ENCODE data around the gene ZBTB8OS.

DNA sequence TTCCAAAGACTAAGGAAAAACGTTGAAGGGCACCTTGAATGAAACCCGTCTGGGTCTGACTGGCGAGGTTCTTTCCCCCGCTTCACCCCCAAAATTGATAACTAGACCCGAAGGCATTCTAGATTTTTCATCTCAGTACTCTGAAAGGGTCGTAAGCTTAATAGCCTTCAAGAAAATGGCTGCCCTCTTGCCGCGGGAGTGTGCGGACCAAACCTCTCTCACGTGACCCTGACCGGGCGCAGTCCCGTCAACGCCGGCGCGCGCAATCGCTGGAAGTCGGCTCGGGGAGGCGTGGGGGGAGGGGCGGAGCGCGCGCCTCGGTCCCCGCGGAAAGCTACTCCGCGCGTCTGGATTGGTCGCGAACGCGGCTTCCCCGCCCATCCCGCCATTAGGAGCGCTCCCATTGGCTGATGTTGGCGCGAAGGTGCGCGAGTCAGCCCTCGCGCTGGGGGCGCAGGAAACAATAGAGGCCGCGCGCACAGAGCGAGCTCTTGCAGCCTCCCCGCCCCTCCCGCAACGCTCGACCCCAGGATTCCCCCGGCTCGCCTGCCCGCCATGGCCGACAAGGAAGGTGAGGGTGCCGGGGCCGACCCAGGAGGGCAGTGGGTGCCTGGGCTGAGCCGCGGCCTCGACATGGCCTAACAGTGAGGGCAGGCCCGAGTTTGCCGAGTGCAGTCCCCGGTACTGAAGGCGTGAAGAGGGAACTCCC lies 556 bp upstream of the ZBTB8OS start, which contains the start of gene RBBP4:
- TF ChIP-seq, protein P1, sequence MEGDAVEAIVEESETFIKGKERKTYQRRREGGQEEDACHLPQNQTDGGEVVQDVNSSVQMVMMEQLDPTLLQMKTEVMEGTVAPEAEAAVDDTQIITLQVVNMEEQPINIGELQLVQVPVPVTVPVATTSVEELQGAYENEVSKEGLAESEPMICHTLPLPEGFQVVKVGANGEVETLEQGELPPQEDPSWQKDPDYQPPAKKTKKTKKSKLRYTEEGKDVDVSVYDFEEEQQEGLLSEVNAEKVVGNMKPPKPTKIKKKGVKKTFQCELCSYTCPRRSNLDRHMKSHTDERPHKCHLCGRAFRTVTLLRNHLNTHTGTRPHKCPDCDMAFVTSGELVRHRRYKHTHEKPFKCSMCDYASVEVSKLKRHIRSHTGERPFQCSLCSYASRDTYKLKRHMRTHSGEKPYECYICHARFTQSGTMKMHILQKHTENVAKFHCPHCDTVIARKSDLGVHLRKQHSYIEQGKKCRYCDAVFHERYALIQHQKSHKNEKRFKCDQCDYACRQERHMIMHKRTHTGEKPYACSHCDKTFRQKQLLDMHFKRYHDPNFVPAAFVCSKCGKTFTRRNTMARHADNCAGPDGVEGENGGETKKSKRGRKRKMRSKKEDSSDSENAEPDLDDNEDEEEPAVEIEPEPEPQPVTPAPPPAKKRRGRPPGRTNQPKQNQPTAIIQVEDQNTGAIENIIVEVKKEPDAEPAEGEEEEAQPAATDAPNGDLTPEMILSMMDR (IDR thresholded peaks at IDR 0.05): peak in 2 of 7 experiments; percentile 1 to 39
- peak; percentile 79 to 87 (median 84) for TF ChIP-seq POLR2A (IDR thresholded peaks at IDR 0.05)

All from body of pancreas (tissue), 4 donors.